ENCODE measurements around the gene ZGRF1.

DNA sequence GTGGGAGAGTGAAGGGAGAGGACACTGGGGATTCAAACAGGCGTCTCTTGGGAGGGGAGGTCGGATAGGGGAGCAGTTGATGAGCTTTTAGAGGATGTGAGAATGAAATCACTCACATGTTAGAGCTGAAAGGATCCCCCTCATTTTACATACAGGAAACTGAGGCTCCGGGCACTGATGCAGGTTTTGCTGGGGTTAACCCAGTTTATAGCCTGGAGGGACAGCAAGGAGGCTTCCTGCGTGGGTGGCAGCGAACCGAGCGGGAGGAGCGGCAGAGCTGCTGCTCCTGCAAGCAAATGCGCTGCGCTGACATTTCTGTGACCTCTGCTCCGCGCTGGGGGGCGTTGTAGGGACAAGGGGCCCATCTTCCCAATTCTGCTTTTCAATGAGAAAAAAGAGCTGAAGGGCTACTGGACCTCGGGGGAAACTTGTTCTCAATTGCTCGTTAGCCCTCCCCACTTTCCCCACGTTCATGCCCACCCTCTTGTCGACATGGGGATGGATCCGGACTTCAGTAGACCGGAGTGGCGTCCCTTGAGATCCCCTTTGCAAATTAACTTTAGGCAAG lies 119.6 kb downstream of the ZGRF1 start:
- no peak for TF ChIP-seq POLR2A (IDR thresholded peaks at IDR 0.05; ENCODE audit: low read length)
- no peak for TF ChIP-seq GATA1 (IDR thresholded peaks at IDR 0.05; ENCODE audit: low read depth, low read length)
